Measurements from ENCODE around the gene SPARCL1.
"Not testable (repeated sequence)": the region's sequence is repeated elsewhere in the genome, so short reads cannot be mapped to it uniquely, and the experiment has no call there.

SPARCL1 gene

DNA sequence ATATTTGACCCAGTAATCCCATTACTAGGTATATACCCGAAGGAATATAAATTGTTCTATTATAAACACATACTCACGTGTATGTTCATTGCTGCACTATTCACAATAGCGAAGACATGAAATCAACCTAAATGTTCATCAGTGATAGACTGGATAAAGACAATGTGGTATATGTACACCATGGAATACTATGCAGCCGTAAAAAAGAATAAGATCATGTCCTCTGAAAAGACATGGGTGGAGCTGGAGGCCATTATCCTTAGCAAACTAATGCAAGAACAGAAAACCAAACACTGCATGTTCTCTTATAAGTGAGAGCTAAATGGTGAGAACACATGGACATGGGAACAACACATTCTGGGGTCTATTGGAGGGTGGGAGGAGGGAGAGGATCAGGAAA is 70.3 kb downstream of the SPARCL1 start:
- Histone ChIP-seq H3K4me3 (ENCODE audit: low read depth, low read length) (no peak overlapping the region), H3K27me3 (no peaks in the 10 kb centered on the region), H3K4me1 (no peaks in the 10 kb centered on the region), H3K9me3 (no peaks in the 10 kb centered on the region), H3K36me3 (peaks cover 18% of the 10 kb centered on the region)
- no peak for DNase-seq
- TF ChIP-seq, protein P1, sequence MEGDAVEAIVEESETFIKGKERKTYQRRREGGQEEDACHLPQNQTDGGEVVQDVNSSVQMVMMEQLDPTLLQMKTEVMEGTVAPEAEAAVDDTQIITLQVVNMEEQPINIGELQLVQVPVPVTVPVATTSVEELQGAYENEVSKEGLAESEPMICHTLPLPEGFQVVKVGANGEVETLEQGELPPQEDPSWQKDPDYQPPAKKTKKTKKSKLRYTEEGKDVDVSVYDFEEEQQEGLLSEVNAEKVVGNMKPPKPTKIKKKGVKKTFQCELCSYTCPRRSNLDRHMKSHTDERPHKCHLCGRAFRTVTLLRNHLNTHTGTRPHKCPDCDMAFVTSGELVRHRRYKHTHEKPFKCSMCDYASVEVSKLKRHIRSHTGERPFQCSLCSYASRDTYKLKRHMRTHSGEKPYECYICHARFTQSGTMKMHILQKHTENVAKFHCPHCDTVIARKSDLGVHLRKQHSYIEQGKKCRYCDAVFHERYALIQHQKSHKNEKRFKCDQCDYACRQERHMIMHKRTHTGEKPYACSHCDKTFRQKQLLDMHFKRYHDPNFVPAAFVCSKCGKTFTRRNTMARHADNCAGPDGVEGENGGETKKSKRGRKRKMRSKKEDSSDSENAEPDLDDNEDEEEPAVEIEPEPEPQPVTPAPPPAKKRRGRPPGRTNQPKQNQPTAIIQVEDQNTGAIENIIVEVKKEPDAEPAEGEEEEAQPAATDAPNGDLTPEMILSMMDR (IDR thresholded peaks at IDR 0.05; ENCODE audit: low read depth, low read length), result no peak

DNA sequence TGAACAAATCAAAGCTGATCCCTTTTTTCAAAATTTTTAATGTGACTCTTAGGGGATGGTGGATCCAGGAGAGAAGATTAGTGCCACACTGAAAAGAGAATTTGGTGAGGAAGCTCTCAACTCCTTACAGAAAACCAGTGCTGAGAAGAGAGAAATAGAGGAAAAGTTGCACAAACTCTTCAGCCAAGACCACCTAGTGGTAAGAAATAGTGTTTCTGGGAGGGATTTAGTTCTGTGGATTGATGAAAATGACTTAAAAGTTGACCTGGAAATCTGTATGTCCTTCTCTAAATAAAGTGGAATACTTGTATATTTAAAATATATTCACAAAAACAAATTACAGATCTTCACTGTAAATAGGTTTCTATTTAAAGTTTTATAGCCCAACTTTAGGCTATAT is 77.6 kb downstream of the SPARCL1 start:
- DNase-seq, result no peak

DNA sequence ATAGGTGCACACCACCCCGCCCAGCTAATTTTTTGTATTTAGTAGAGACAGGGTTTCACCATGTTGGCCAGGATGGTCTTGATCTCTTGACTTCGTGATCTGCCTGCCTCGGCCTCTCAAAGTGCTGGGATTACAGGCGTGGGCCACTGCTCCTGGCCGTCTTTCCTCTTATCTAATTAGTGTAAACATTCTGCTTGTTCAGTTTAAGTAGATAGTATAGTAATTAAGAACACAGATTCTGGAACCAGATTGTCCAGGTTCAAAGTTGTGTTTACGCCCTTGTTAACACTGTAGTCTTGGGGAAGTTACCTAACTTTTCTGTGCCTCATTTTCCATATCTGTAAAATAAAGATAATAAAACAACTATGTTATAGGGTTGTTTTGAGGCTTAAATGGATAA is 82.8 kb downstream of the SPARCL1 start:
- not testable (repeated sequence) for H3K4me1 ChIP-seq; H3K4me3 ChIP-seq (ENCODE audit: low read depth, low read length); DNase-seq; H3K9me3 ChIP-seq; H3K27me3 ChIP-seq
- H3K36me3 ChIP-seq, result peaks cover 24% of the 10 kb centered on the region

More for the DNA sequence above, 77.6 kb downstream of the SPARCL1 start:
- TF ChIP-seq, protein P1 (IDR thresholded peaks at IDR 0.05; ENCODE audit: low read depth, low read length), result peak; percentile 39
- Histone ChIP-seq H3K36me3 (peaks cover 21% of the 10 kb centered on the region), H3K9me3 (no peaks in the 10 kb centered on the region), H3K4me3 (ENCODE audit: low read depth, low read length) (no peak overlapping the region), H3K4me1 (0 out of 2 replicates have a peak, but pooled peaks cover 2% of the 10 kb centered on the region), H3K27me3 (no peaks in the 10 kb centered on the region)

DNA sequence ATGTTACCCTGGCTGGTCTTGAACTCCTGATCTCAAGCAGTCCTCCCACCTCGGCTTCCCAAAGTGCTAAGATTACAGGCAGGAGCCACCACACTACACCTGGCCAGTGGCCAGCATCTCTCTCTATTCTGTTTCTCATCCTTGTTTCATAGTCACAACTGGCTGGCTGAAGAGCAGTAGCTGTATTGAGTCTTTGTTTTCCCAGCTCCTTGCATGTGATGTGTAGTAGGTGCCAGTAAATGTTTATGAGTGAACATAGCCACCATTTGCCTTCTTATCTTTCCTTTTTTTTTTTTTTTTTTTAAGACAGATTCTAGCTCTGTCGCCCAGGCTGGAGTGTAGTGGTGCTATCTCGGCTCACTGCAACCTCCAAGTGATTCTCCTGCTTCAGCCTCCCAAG is 83.2 kb downstream of the SPARCL1 start:
- H3K27me3 ChIP-seq, result no peaks in the 10 kb centered on the region
- no peak for DNase-seq
- TF ChIP-seq, protein P1 (IDR thresholded peaks at IDR 0.05; ENCODE audit: low read depth, low read length), result no peak
- no peak overlapping the region for H3K4me3 ChIP-seq (ENCODE audit: low read depth, low read length)
- H3K36me3 ChIP-seq, result peaks cover 21% of the 10 kb centered on the region
- no peaks in the 10 kb centered on the region for H3K9me3 ChIP-seq
- H3K4me1 ChIP-seq, result 0 out of 2 replicates have a peak, but pooled peaks cover 2% of the 10 kb centered on the region

DNA sequence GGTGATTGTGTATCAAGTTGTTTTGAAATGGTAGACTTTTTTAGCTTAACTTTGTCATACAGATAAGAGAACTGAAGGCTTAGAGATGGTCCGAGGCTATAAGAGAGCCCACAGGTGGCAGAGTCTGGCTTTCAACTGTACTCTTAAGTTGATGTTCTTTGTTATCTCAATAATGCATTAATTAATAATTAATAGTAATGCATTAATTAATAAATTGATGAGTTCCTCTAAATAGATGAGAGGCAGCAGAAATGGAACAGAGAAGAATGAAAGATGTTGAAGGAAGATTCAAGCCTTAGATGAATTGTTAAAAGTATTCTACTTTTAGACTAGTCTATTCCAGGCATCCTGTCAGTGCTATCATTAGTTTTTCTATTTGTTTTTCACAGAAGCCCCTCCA is 84.4 kb downstream of the SPARCL1 start:
- no peaks in the 10 kb centered on the region for H3K9me3 ChIP-seq
- DNase-seq, result no peak
- TF ChIP-seq, protein P1 (IDR thresholded peaks at IDR 0.05; ENCODE audit: low read depth, low read length), result no peak
- H3K36me3 ChIP-seq, result peaks cover 26% of the 10 kb centered on the region
- no peaks in the 10 kb centered on the region for H3K27me3 ChIP-seq
- 0 out of 2 replicates have a peak, but pooled peaks cover 2% of the 10 kb centered on the region for H3K4me1 ChIP-seq
- H3K4me3 ChIP-seq (ENCODE audit: low read depth, low read length), result no peak overlapping the region

DNA sequence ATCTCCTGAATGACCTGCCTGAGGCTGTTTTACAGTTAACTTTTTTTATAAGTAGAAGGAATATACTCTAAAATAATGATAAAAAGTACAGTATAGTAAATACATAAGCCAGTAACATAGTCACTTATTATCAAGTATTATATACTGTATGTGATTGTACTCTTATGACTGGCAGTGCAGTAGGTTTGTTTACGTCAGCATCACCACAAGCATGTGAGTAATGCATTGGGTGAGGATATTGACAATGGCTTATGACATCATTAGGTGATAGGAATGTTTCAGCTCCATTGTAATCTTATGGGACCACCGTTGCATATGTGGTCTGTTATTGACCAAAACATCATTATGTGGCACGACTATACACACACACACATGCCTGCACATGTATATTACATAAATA is 86.3 kb downstream of the SPARCL1 start:
- TF ChIP-seq, protein P1 (IDR thresholded peaks at IDR 0.05; ENCODE audit: low read depth, low read length), result no peak
- no peak for DNase-seq
- Histone ChIP-seq H3K4me3 (ENCODE audit: low read depth, low read length) (no peak overlapping the region), H3K27me3 (no peaks in the 10 kb centered on the region), H3K4me1 (0 out of 2 replicates have a peak, but pooled peaks cover 3% of the 10 kb centered on the region), H3K36me3 (peaks cover 30% of the 10 kb centered on the region), H3K9me3 (no peaks in the 10 kb centered on the region)

DNA sequence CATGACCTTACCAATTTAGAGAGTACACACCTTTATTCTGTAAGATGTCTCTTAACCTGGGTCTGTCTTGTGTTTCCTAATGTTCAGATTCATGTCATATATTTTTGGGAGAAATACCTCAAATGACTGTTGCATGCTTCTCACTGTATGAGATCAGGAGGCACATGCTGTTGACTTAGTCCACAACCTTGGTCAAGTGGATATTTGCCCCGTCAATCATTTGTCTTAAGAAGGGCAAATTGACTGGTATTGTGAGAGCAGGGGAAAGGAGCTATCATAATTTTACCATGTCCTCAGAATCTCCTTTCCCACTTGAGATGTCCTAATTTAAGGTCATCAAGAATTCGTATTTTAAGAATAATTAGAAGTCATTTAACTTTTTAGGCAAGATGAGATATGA is 95.8 kb downstream of the SPARCL1 start:
- H3K36me3 ChIP-seq, result peaks cover 11% of the 10 kb centered on the region
- H3K9me3 ChIP-seq, result no peaks in the 10 kb centered on the region; the same call in 1 of the 2 replicates
- no peak overlapping the region for H3K4me3 ChIP-seq (ENCODE audit: low read depth, low read length)
- H3K27me3 ChIP-seq, result no peaks in the 10 kb centered on the region
- DNase-seq, result no peak
- TF ChIP-seq, protein P1 (IDR thresholded peaks at IDR 0.05; ENCODE audit: low read depth, low read length), result no peak
- H3K4me1 ChIP-seq, result peaks cover 2% of the 10 kb centered on the region; the same call in 1 of the 2 replicates
